GM12878 (cell line): ENCODE measurements around the gene NECTIN2. TPM values are rescaled to one million over a fixed set of nuclear protein-coding genes. Genes with fewer than 3 reads are reported as not detected.

Source experiments
- ATAC-seq: fragments of 200-7000 bp; cut with Tn5 transposase; 3 replicates; pipeline ENCODE4 v1.9.1; 2020; ENCODE audit warnings: mild to moderate bottlenecking, moderate library complexity
- BruUV-seq: library from RNA; stranded (reverse); fragments of 400-500 nt; replicated peaks from 2 replicates; lab custom pipeline; 2021; lab: Mats Ljungman, UMichigan
- CTCF ChIA-PET: fragments of 300-600 bp; sonication (Branson Sonifier 250); formaldehyde crosslinking; extraction: SDS; loops from one replicate; lab custom pipeline; 2021; ENCODE audit warnings: inconsistent platforms; lab: Yijun Ruan, JAX
- POLR2A ChIA-PET: fragments of 350-600 bp; formaldehyde crosslinking; extraction: SDS; loops from one replicate; lab custom pipeline; 2021; ENCODE audit warnings: inconsistent platforms; lab: Charles Lee
- RAD21 ChIA-PET: fragments of 300-600 bp; sonication (Branson Sonifier 250); formaldehyde crosslinking; loops from one replicate; lab custom pipeline; 2023; ENCODE audit warnings: antibody characterized with exemption; ENCODE audit not compliant: unreplicated experiment; lab: Charles Lee
- SMC1A ChIA-PET: fragments of 300-600 bp; sonication (Branson Sonifier 250); formaldehyde crosslinking; loops from one replicate; lab custom pipeline; 2023; ENCODE audit not compliant: unreplicated experiment, uncharacterized antibody; lab: Charles Lee
- DNase-seq: peaks from one replicate; pipeline ENCODE4 v3.0.0-alpha.2; 2011; ENCODE audit warnings: low read depth, low spot score
- FAIRE-seq: peaks from 3 replicates; lab custom pipeline; 2011; peaks lifted over from hg19 to GRCh38; lab: Jason Lieb, UNC
- H2AFZ ChIP-seq: 2 replicates; pipeline ENCODE4 v1.6.0; 2011; ENCODE audit warnings: low read depth, low read length, control low read depth; ENCODE audit not compliant: control insufficient read depth
- H3K27ac ChIP-seq: 2 replicates; pipeline ENCODE4 v1.5.1; 2011; ENCODE audit warnings: control low read depth; ENCODE audit not compliant: control insufficient read depth, insufficient read depth
- H3K27me3 ChIP-seq, 2 experiments: replicated peaks in 1 of 2; 2 replicates each; pipeline versions ENCODE4 v1.6.0 to v1.6.1; 2011; ENCODE audit warnings: low read length in 1 of 2; ENCODE audit not compliant: control insufficient read depth in 2 of 2, insufficient read depth in 2 of 2
- H3K36me3 ChIP-seq, 2 experiments: 2 replicates each; pipeline ENCODE4 v1.5.1; 2011; ENCODE audit warnings: low read length in 1 of 2; ENCODE audit not compliant: control insufficient read depth in 2 of 2, insufficient read depth in 2 of 2
- H3K4me1 ChIP-seq: 2 replicates; pipeline ENCODE4 v1.6.1; 2011; ENCODE audit warnings: mild to moderate bottlenecking, low read length, moderate library complexity, mixed read lengths; ENCODE audit not compliant: control insufficient read depth, insufficient read depth
- H3K4me2 ChIP-seq: 2 replicates; pipeline ENCODE4 v1.6.0; 2011; ENCODE audit warnings: control low read depth; ENCODE audit not compliant: control insufficient read depth, insufficient read depth
- H3K4me3 ChIP-seq: fragments of 200-600 bp; sonication (generic); 2 replicates; pipeline ENCODE4 v1.5.1; 2016
- H3K79me2 ChIP-seq: 2 replicates; pipeline ENCODE4 v1.6.0; 2011; ENCODE audit warnings: low read length; ENCODE audit not compliant: control insufficient read depth, insufficient read depth
- H3K9ac ChIP-seq: 2 replicates; pipeline ENCODE4 v1.8.0; 2011; ENCODE audit warnings: low read length, control low read depth, mixed read lengths; ENCODE audit not compliant: control insufficient read depth, insufficient read depth
- H3K9me3 ChIP-seq: replicated peaks from 3 replicates; pipeline ENCODE4 v1.5.1; 2011; ENCODE audit warnings: mild to moderate bottlenecking, low read length; ENCODE audit not compliant: control insufficient read depth, insufficient read depth
- H4K20me1 ChIP-seq: 2 replicates; pipeline ENCODE4 v1.6.0; 2011; ENCODE audit not compliant: control insufficient read depth, insufficient read depth
- BCLAF1 ChIP-seq: fragments of 450-650 bp; IDR thresholded peaks from 2 replicates; pipeline ENCODE4 v1.6.1; 2017; ENCODE audit warnings: antibody characterized with exemption, mild to moderate bottlenecking, moderate library complexity
- BHLHE40 ChIP-seq, 2 experiments: fragments of 450-650 bp in 1 of 2; IDR thresholded peaks; 2 replicates each; pipeline ENCODE4 v1.6.1; 2011 to 2017; ENCODE audit warnings: low read depth in 2 of 2, borderline replicate concordance in 1 of 2, improper control_type of control experiment in 1 of 2, low read length in 1 of 2, mild to moderate bottlenecking in 1 of 2
- CHD1 ChIP-seq: IDR thresholded peaks from 2 replicates; pipeline ENCODE4 v1.6.1; 2012; ENCODE audit warnings: low read depth, low read length, improper control_type of control experiment
- ELK1 ChIP-seq: IDR thresholded peaks from 2 replicates; pipeline ENCODE4 v1.6.1; 2012; ENCODE audit warnings: low read depth, low read length, improper control_type of control experiment
- HDAC2 ChIP-seq: fragments of 200-600 bp; sonication (generic); IDR thresholded peaks from 2 replicates; pipeline ENCODE4 v1.6.1; 2017
- KDM1A ChIP-seq: fragments of 200-600 bp; sonication (generic); IDR thresholded peaks from 2 replicates; pipeline ENCODE4 v1.6.1; 2016; ENCODE audit warnings: borderline replicate concordance
- MYC ChIP-seq: IDR thresholded peaks from 2 replicates; pipeline ENCODE4 v1.6.1; 2011; ENCODE audit warnings: mild to moderate bottlenecking, low read length, moderate library complexity, inconsistent platforms; ENCODE audit not compliant: insufficient read depth, insufficient replicate concordance, insufficient read length, severe bottlenecking
- NFYB ChIP-seq: IDR thresholded peaks from 2 replicates; pipeline ENCODE4 v1.6.1; 2011; ENCODE audit warnings: low read depth, mild to moderate bottlenecking, low read length, improper control_type of control experiment, moderate library complexity; ENCODE audit not compliant: insufficient read depth
- RB1 ChIP-seq: fragments of 450-650 bp; formaldehyde crosslinking; IDR thresholded peaks from 2 replicates; pipeline ENCODE4 v1.6.1; 2017; ENCODE audit warnings: mild to moderate bottlenecking, borderline replicate concordance
- SP1 ChIP-seq: IDR thresholded peaks from one replicate; pipeline ENCODE4 v1.6.1; 2011; ENCODE audit warnings: low read depth, low read length
- SREBF1 ChIP-seq: IDR thresholded peaks from 2 replicates; pipeline ENCODE4 v1.6.1; 2012; ENCODE audit warnings: mild to moderate bottlenecking, low read length
- TAF1 ChIP-seq: IDR thresholded peaks from 2 replicates; pipeline ENCODE4 v1.6.1; 2011; ENCODE audit warnings: mild to moderate bottlenecking, low read depth, low read length, borderline replicate concordance
- WGBS: methylation state at CpG from one replicate; pipeline ENCODE4 v1.1.6; 2016; ENCODE audit warnings: low lambda C conversion rate; ENCODE audit not compliant: insufficient replicate concordance, insufficient coverage; ENCODE audit errors: missing lambda C conversion rate; 5-methylcytosine and 5-hydroxymethylcytosine counted together
- in situ Hi-C: fragments of 300-500 bp; cut with MboI; formaldehyde crosslinking; loops from 9 replicates; pipeline ENCODE4 v1.14.3; 2018; ENCODE audit warnings: mixed read lengths
- intact Hi-C: fragments of 100-400 bp; cut with micrococcal nuclease; formaldehyde crosslinking; loops from one replicate; pipeline ENCODE4 v1.14.2; 2022; ENCODE audit not compliant: unreplicated experiment
- polyA plus RNA-seq, 11 experiments: library from polyadenylated mRNA; depleted of rRNA in 4 of 11; unstranded in 6 of 11; stranded (reverse) in 5 of 11; fragments of >200 nt; fragmentation: Nextera tagmentation in 4 of 11; fragmentation: Illumina TruSeq in 1 of 11; extraction: Ambion mirVana in 4 of 11; extraction: Trizol in 1 of 11; gene quantifications; 1 replicate in 1 of 11; 2 replicates in 10 of 11; pipeline versions ENCODE4 v1.2.1 to v1.2.3, GENCODE V29; 2011 to 2016; ENCODE audit warnings: inconsistent platforms in 2 of 11, missing spikeins in 2 of 11, low read depth in 1 of 11
- total RNA-seq, 4 experiments: library from RNA; depleted of rRNA in 3 of 4; stranded (reverse); fragments of >200 nt in 3 of 4; fragmentation: Illumina TruSeq in 1 of 4; extraction: Trizol in 1 of 4; gene quantifications; 2 replicates each; pipeline versions ENCODE4 v1.2.1 to v1.2.3, GENCODE V29; 2013 to 2021

The NECTIN2 gene
- total and polyA plus RNA-seq, 10 of the 15 experiments (the other 5 are each of a cell fraction or from before 2014, with no cell fraction given): 0.05 to 0.36 (median 0.26) TPM; not detected in 5

GRCh38 chr19:44817725-44818465 lies 28.2 kb upstream of the NECTIN2 start:
- Histone ChIP-seq H4K20me1 (no peaks in the 10 kb centered on the region), H3K79me2 (no peaks in the 10 kb centered on the region), H3K9me3 (no peaks in the 10 kb centered on the region), H3K4me2 (no peak overlapping the region), H3K27me3 (no peaks in the 10 kb centered on the region), H3K4me1 (no peaks in the 10 kb centered on the region), H3K4me3 (no peak overlapping the region), H2AFZ (no peak overlapping the region), H3K36me3 (no peaks in the 10 kb centered on the region), H3K27ac (no peak overlapping the region), H3K9ac (no peak overlapping the region)
- in situ Hi-C loops: no loop called here
- BruUV-seq: no TSS peak
- CTCF ChIA-PET: interaction anchor here (0.7 kb wide), 1 partner anchor 181 kb away, joined by 3 read pairs; no protein-coding TSS in a partner anchor
- 41% methylated on average over 8 of the region's 8 CpGs for WGBS
- intact Hi-C loops: no loop called here
- TF ChIP-seq SP1 (no peak), BCLAF1 (no peak), CHD1 (no peak), RB1 (no peak), SREBF1 (no peak), ELK1 (no peak), KDM1A (no peak), BHLHE40 (IDR thresholded peaks at IDR 0.05; ENCODE audit: borderline replicate concordance in 1 of 2, low read depth in 2 of 2, low read length in 1 of 2) (no peak), HDAC2 (no peak), TAF1 (no peak), NFYB (no peak), MYC (no peak)
- SMC1A ChIA-PET: no interaction called here
- ATAC-seq: no peak
- RAD21 ChIA-PET: no interaction called here
- no peak for DNase-seq
- POLR2A ChIA-PET: no interaction called here
- FAIRE-seq: no peak
